GM19324 (cell line): ENCODE measurements around the gene OR8B8.
"Not testable (repeated sequence)": the region's sequence is repeated elsewhere in the genome, so short reads cannot be mapped to it uniquely, and the experiment has no call there.

ENCODE experiments used
- ATAC-seq: cut with Tn5 transposase; IDR thresholded peaks from one replicate; pipeline ENCODE4 v1.9.1; 2021; ENCODE audit warnings: mild to moderate bottlenecking, moderate library complexity; ENCODE audit not compliant: unreplicated experiment, low FRiP score

OR8B8 gene

DNA sequence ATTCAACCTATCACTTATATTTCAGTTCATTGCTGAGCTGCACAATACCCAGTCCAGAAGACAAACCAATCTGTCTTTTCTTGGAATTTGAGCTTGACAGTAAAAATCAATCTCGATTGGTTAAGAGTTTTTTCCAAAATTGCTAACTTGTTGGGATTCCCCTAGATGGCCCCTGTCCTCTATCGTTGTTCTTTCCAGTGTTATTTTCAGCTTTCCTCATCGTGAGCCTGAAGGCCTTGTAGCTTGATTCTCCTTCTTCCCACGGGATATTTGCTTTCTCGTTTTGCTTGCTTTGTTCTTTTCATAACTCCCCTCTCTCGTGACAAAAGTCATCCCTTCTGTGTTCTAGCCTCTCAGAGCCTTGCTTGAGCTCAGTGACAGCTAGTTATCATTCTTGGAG, 3.1 kb downstream of the OR8B8 start:
- ATAC-seq, result no peak

GRCh38 chr11:124441519-124441918, 4.0 kb downstream of the OR8B8 start:
- no peak for ATAC-seq

- no peak for ATAC-seq
These were observed 4.4 kb downstream of the OR8B8 start for GRCh38 chr11:124441081-124441480.

DNA sequence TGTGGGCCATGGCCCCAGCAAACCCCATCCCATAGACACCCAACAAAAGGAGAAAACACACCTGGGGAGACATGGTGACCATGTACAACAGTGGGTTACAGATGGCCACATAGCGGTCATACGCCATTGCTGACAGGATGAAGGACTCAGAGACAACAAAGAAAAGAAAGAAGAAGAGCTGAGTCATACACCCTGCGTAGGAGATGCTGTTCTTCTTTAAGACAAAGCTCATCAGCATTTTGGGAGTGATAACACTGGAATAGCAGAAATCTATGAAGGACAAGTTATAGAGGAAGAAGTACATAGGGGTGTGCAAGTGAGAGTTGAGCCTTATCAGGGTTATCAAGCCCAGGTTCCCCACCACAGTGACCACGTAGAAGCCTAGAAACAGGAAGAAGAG, 4.9 kb downstream of the OR8B8 start:
- ATAC-seq, result no peak

GRCh38 chr11:124434699-124435098, 10.8 kb downstream of the OR8B8 start:
- no peak for ATAC-seq

DNA sequence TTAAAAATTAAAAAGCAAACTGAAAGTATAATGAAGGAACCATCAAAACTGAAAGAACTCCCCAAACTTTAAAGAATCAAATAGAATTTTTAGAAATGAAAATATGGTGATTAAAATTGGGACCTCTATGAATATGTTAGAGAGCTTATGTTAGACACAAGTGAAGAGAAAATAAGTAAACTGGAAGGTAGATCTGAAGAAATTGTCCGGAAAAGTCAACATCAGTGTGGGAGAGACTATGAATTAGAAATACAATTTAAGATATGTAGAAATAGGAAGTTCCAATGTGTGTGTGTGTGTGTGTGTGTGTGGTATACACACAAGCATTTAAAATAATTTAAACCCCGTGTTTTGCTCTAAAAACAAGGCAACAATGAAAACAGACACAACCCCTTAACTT, 15.9 kb downstream of the OR8B8 start:
- ATAC-seq, result no peak

- no peak for ATAC-seq
These were observed 21.0 kb downstream of the OR8B8 start, which contains the start of gene OR8B4 for GRCh38 chr11:124424384-124424921. Gene OR8B4, minus strand, starts transcription at chr11:124424871. Its CDS starts 0 bp downstream, at chr11:124424871.

GRCh38 chr11:124421043-124421442, 24.5 kb downstream of the OR8B8 start:
- no peak for ATAC-seq

DNA sequence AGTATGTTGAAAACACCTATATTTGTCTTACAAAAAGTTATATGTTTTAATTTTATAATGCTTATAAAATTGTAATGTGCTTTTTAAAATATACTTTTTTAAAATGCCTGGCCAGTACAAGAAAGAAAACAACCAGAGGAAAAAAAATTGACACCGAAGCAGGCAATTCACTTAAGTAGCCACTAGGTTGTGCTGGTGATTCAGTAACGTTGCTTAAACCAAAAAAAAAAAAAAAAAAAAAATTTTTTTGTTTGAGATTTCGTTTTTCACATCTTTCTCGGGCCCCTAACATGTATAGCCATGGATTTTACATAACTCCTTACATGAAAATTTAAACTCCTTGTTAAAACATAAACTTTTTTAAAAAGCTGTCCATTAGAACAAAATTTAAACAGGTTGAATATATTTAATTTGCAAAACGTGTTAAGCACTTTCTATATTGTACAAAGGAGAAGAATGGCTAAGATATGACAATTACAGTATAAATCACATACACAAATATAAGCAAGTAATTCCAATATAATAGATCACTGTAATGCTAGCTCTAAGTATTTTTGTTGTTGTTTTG, 30.1 kb downstream of the OR8B8 start:
- ATAC-seq, result no peak

DNA sequence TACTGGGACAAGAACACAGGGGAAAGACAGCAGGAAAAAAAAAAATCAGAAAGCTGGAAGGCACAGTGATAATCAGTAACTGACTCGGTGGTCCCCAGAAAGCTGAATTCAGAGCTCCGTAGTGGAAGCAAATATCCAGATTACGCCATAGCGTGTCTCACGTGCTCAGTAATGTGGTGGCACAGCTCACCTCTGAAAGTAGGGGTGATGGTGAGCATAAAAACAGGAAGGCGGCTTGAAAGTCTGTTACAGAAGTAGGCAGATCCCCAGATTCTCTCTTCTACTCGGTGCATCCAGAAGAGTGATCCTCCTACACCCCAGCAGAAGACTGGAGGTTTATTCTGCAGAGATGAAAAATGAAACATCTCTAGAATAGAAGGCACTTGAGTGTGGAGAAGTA, 35.6 kb downstream of the OR8B8 start:
- no peak for ATAC-seq

- no peak for ATAC-seq
These were observed 39.9 kb downstream of the OR8B8 start for GRCh38 chr11:124405581-124405980.

- ATAC-seq, result not testable (repeated sequence)
These were observed 42.3 kb downstream of the OR8B8 start for GRCh38 chr11:124403186-124403585.

GRCh38 chr11:124402326-124402922, 43.1 kb downstream of the OR8B8 start:
- peak; percentile 72 for ATAC-seq

- no peak for ATAC-seq
These were observed 46.6 kb downstream of the OR8B8 start, which contains the start of gene OR8B3 for GRCh38 chr11:124398924-124399323. Gene OR8B3, minus strand, starts transcription at chr11:124399024. Its CDS starts 1,673 bp downstream, at chr11:124397351.

DNA sequence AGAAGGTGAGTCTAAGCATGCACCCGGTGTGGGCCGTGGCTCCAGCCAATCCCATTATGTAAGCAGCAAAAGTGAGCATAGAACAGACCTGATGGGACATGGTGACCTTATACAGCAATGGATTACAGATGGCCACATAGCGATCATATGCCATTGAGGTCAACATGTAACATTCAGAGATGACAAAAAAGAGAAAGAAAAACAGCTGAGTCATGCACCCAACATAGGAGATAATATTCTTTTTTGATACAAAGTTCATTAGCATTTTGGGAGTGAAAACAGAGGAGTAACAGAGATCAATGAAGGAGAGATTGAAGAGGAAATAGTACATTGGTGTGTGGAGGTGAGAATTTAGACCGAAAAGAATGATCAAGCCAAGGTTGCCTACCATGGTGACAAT, 48.6 kb downstream of the OR8B8 start:
- not testable (repeated sequence) for ATAC-seq

DNA sequence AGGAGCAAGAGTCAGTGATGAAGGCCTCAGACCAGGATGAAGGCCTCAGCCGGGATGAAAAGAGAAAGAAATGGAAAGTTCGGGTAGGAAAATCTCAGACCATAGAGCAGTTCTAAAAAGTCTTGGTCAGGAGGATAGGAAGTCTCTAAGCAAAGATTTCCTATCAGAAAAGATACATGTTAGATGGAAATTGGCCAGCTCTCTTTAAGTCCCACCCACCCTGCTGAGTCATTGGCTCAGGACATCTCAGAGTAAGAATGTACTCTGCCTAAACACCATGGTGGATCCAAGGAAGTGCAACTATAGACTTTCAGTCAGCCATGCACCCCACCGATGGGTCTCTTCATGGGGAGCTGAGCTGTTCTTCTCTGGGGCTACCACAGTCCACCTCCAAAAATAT, 51.1 kb downstream of the OR8B8 start:
- no peak for ATAC-seq
